Stimulated activated CD4-positive, alpha-beta T cell treated with anti-CD3 and anti-CD28 coated beads, Interleukin-12 subunit alpha, Interleukin-12 subunit beta, amount 100 ng/mL, for 24 hours (primary cell): ENCODE data around the gene GREB1.

ENCODE experiments used
- DNase-seq, 2 experiments: peaks; one replicate each; pipeline ENCODE4 v3.0.0-alpha.2; 2020; ENCODE audit warnings: low read depth in 2 of 2

GREB1 gene

DNA sequence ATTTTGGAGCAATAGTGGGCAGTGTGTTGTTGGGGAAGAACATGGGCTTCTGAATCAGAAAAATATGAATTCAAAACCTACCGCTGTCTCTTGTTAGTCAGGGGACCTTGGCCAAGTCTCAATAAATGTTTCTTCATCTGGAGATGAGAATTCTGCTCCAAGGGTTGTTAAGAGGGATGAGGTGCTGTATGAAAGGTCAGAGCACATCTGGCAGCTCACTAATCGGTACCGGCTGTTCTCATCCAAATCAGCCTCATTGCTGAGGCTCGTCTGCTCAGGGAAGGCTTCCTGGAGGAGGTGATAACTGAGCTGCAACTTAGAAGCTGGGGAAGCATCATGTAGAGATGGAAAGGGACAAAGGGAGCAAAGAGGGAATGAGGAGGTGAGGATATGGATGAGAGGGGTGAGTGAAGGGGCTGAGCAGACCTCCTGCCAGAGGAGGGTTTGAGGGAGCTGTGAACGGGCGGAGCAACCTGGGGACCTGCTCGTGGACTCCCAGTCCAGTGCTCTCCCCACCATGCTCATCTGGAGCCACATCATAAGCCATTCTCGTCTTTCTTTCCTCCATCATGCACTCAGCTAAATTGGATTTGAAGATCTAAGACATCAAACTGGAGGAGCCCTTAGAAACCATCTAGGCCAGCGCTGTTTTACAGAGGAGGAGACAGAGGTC, 47.4 kb downstream of the GREB1 start:
- DNase-seq, result no peak

DNA sequence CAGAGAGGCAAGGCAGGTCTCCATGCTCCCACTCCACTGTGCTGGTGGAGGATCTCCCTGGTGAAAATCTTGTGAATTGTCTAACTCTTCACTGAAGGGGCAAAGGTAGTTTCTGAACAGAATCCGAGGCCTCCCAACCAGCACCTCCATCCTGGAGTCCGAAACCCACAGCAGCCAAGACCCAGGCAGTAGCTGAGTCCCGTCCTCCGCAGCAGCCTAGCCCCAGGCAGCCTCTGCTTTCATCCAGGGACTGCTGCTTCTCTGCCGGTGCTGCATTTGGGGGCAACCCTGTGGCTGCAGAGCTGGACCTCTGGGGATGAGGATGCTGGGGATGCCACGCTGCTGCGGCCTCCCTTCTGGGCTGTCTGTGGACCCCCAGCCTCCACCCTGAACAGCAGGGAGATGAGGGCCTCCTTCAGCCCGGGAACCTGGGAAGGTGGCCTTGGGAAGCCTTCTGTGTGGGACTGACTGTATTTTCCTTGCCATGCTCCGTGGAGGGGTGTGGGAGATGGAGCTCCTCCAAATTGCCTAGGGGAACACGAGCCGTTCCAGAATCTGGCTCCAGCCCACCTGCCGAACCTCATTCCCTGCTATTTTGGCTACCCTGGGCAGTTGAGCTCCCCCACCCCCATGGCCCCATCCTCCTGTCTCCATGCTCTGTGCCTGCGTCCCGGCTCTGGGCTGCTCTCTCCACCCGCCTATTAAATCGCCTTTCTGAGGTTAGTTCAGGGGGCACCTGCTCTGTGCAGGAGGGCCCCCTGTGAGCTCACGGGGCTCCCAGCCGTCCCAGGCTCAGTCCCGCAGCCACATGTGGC, 48.2 kb downstream of the GREB1 start:
- no peak for DNase-seq

DNA sequence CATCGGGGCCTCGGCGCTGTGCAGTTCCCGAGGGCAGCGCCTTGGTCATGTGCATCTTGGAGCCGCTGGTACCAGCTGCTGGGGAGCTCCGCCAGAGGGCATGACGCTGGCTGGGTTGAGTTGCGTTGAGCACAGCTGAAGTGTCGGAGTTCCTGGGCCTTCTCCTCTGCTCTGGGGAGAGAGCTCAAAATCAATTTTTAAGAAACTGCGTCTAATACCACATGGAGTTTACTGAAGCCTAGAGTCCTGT, 48.7 kb downstream of the GREB1 start:
- DNase-seq, result no peak

DNA sequence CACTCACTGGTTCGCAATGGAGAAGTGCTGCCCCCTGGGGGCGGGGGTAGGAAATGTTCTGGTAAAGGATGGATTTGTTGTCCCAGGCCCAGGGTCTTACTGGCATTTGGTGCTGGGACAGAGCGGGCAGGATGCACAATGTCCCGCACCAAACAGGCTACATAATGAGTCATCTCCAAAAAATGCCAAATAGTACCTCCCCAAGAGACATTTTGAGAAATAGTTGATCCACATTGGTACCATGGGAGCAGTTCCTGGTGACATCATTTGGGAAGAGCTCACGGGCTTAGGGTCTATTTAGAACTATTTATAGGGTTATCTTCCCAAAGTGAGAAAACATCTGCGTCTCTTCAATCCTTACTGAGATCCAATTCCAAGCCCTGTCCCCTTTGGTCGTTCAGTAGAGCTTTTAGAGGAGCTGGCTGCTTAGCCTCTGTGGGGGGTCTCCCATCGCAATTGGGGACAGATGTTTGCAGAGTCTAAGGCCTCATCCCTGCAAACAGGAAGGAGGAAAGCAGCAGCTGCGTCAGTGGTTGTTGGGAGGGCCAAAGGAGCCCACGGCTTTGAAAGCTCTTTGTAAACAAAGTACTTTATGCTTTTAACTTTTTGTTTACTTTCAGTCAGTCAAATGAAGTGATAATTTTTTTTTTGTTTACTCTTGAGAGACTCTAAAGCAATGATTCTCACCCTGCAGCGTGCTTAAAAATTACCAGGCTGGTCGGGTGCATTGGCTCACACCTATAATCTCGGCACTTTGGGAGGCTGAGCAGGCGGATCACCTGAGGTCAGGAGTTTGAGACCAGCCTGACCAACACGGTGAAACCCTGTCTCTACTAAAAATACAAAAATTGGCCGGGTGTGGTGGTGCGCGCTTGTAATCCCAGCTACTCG, 49.3 kb downstream of the GREB1 start:
- DNase-seq, result peak; percentile 19 to 66

DNA sequence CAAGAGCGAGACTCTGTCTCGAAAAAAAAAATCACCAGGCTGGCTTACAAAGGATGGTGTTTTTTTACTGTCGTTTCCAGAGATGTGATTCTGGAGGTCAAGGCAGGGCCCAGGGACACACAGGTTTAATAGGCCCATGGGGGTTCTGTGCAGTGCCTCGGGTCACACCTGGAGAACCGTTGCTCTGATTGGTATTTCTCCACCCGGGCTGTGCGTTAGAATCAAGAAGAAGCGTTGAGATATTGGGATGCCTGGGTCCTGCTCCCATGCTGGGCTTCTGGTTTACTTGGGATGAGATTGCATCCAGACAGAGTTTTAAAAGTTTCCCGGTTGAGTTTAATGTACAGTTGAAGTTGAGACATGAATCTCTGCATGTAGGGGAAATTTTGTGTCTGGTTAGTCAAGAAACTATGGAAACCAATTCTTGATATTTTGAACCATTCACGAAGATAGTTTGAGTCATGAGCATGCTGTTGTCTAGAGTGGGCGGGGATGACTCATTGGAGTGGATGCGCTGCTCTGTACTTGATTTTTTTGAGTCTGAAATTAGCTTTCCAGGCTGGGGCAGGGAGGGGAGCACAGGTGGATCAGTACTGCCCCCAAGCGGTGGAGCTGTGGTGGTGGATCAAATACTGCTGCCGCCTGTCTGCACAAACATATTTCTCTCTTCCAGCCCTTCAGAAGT, 50.1 kb downstream of the GREB1 start:
- peak; percentile 82 to 88 for DNase-seq

DNA sequence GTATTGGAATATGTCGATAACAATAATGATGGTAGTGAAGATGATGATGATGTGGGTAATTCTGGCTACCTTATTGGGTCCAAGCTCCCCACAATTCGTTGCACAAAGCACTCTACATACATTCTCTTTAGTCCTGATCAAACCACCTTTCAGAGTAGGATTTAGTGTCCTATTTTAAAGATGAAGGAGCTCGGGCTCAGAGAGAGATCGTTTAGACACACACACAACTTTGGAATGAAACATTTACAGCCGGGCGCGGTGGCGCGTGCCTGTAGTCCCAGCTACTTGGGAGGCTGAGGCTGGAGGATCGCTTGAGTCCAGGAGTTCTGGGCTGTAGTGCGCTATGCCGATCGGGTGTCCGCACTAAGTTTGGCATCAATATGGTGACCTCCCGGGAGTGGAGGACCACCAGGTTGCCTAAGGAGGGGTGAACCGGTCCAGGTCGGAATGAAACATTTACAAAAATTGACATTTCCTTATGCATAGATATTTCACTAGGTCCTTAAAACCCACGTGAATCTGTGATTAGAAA, 50.7 kb downstream of the GREB1 start:
- no peak for DNase-seq

DNA sequence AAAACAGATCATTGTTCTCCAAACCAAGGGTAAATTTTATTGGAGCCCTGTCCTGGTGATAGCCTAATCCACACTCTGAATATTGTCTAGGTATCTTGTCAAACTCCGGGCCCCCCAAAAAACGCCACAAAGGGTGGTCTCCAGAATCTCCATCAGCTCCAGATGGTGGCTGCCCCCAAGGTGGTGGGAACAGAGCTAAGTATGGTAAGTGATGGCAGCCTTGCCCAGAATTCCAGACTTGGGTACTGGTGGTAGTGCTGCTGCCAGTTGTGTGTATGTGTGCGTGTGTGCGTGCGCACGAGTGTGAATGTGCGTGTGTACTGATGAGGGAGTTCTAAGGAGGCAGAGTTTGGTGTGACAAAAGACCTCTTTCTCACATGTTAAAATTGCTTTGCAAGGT, 51.2 kb downstream of the GREB1 start:
- DNase-seq, result no peak

DNA sequence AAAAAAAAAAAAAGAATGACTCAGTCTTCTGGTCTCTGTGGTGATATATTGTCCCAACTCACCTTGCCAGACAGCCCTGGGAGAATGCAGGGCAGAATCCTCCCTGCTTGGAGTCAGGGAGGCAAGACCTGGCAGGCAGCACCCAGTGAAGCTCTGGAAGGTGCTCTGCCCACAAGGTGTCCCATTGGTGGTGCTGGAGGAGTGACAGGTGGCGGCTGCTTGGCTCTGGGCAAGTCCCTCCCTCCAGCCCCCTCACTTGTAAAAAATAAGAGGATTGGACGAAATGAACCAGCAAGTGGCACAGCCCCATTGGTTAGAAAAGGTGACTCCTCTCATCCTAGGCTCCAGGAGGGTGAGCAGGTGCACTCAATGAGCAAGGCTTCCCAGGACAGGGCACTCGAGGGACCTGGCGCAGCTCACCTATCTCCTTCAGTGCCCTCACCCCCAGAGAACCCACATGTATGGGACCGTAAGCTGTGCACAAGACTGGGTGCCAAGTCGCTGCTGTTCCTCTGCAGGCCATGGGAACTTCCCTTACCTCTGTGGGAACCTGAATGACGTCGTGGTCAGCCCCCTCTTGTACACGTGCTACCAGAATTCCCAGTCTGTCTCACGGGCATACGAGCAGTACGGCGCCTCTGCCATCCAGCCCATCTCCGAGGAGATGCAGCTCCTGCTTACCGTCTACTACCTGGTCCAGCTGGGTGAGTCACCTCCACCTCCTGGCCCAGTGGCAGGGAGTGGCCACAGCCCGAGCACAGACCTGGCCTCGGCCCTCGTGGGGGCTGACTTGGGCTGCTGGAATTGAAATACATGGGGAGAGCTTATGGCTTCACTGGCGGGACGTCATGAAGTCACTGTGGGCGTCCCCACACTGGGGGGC, 54.6 kb downstream of the GREB1 start:
- no peak for DNase-seq

DNA sequence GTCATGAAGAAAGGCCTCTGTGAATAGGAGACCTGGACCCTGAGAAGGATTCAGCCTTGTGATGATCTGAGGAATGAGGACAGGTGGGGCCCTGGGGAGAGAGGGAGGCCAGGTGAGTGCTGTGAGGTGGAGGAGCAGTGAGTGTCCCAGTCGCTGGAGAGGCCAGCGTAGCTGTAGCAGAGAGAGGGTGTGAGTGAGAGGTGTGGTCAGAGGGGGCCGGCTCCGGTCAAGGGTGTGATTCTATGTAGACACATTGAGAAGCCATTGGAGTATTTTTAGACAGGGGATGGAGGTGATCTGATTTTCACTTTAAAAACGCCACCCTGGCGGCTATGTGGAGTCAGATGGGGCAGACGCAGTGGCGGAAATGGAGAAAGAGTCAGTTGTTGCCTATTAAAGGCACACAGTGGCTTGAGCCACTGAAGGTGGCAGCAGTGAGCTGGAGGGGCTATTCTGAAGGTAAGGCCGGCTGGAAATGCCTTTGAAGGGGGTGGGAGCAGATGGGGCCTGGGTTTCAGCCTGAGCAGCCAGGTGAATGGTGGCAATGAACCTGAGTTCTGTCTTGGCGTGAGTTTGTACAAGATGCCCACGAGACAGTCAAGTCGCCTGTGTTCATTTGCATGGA, 55.6 kb downstream of the GREB1 start:
- DNase-seq, result no peak

DNA sequence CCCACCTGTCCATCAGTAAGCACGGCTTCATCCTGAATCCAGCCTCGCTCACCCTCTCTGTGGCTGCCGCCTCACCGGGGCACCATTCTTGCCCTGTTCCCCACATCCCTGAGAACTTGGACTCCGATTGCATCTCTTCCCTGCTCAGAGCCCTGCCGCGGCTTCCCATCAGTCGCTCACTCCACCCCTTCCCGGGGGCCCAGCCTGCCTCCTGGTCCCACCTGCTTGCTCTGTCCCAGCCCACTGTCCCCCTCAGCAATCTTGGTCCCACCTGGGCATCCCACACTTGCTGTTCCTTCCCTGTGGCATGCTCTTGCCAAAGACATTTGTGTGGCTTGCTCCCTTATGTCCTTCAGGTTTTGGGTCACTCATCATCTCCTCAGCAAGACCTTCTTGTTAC, 56.3 kb downstream of the GREB1 start:
- DNase-seq, result no peak

DNA sequence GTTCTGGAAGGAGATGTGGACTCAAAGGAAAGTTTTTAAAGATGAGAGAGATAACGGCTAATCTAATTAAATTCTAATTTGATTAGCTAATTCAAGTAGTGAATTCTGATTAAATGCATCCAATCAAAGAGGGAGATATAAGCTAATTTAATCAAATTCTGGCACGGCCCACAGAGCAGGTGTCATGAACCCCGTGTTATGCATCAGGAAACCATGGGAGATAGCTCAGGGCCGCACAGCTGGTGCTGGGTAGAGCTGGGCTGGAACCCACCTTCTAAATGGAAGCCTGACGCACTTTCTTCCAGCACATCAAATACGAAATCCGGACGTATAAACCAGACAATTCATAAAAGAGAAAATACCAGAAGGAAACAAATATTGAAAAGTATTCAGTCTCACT, 57.2 kb downstream of the GREB1 start:
- DNase-seq, result no peak

DNA sequence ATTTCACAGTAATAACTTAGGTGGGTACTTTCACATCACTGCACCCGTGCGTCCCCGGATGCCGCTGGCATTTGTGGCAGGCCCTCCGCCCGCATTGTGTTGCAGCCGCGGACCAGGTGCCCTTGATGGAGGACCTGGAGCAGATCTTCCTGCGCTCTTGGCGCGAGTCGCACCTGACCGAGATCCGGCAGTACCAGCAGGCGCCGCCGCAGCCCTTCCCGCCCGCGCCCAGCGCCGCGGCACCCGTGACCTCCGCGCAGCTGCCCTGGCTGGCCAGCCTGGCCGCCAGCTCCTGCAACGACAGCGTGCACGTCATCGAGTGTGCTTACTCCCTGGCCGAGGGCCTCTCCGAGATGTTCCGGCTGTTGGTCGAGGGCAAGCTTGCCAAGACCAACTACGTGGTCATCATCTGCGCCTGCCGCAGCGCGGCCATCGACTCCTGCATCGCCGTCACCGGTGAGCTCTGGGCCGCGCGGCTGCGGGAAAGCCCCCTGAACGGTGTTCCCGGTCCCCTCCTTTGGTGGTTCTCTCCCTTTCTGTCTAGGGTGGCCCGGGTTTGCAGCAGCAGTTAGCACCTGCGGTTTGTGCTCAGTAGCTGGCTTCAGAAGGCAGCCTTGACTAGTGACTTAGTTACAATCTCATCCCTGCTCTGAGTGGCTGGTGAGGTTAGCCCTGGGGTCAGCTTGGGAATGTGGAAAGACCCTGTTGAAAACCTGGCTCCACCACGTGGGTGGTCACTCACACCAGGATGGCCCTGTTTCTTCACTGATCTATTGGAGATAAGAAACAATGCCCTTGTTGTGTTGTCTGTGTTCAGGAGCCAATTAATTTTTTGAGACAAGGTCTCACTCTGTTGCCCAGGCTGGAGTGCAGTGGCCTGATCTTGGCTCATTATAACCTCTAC, 59.1 kb downstream of the GREB1 start:
- DNase-seq, result no peak

DNA sequence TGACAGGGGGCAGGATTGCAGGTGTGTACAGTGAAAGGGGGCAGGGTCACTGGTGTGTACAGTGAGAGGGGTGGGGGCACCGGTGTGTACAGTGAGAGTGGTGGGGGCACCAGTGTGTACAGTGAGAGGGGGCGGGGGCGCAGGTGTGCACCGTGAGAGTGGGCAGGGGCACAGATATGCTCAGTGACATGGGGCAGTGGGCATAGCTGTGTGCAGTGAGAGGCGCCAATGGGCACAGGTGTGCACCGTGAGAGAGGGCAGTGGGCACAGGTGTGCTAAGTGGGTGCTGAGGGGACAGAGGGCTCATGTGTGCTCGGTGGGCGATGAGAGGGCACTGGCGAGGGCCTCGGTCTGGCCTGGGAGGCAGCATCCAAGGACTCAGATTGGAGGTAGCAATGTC, 63.0 kb downstream of the GREB1 start:
- DNase-seq, result no peak

DNA sequence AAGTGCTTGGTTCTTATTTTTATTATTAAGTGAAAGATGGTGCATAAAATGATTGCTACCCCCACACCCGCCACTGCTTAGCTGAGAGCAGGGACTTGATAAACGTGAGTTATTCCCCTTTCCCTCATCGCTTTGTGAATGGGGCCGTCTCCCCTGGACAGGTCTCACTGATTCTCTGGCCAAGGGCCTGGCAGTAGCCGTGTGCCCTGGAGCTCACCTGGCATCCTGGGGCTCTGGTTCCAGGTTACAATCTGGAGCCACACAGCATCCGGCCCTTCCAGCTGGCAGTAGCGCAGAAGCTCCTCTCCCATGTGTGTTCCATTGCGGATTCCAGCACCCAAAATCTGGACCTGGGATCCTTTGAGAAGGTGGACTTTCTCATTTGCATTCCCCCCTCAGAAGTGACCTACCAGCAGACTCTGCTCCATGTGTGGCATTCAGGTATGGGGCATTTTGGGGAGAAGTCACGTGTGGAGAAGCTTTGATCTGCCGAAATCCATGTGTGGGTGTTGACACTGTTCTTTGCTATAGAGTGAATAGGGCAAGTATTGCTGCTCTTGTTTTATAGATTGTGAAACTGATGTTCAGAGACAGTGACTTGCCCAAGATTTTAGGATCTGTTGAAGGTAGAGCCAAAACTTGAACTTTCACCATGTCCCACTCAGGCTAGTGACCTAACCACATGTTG, 63.8 kb downstream of the GREB1 start:
- DNase-seq, result no peak

DNA sequence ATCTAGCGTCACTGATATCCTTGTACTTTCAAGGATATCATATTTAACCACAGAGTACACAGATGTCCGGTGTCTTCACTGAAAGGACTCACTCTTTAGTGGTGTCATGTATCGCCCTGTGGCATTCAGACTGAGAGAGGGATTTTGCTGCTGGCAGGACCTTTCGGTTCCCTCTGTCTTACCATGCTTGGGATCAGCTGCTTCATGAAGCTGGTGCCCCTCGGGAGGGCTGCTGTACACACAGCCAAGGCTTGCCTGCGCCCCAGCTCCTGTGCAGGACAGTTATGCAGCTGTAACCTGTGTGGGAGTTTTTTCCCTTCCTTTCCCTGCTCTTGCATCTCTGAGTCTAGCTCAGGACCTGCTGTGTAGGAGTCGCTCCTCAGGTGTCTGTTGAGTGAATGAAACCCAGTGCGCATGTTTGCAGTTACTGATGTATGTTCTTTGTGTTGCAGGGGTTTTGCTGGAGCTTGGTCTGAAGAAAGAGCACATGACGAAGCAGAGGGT, 64.4 kb downstream of the GREB1 start:
- DNase-seq, result no peak

DNA sequence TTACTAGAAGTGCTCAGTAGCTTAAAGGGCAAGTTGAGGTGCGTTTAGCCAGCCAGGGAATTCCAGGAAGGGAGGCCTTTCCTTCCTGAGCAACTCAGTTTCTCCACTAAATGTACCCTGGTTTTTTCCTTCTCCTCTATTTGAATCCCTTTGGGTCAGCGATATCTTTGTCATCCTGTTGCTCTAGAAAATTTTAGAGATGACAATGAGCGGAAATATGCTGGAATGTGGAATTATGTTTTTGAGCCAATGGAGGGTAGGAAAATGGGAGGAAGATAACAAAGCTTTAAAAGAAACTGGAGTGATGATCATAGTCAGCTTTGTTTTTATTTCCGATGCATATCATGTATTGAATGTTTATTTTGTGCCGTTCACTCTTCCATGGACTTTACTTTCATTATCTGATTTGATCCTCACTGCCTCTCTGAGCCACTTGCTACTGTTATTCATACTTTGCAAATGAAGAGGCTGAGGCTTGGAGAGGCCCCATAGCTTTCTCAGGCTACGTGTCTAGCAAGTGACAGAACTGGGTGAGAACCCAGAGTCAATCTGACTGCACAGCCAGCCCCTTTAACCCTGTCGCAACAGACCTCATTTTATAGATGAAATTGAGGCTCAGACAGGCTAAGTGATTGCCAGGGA, 68.8 kb downstream of the GREB1 start:
- DNase-seq, result no peak

DNA sequence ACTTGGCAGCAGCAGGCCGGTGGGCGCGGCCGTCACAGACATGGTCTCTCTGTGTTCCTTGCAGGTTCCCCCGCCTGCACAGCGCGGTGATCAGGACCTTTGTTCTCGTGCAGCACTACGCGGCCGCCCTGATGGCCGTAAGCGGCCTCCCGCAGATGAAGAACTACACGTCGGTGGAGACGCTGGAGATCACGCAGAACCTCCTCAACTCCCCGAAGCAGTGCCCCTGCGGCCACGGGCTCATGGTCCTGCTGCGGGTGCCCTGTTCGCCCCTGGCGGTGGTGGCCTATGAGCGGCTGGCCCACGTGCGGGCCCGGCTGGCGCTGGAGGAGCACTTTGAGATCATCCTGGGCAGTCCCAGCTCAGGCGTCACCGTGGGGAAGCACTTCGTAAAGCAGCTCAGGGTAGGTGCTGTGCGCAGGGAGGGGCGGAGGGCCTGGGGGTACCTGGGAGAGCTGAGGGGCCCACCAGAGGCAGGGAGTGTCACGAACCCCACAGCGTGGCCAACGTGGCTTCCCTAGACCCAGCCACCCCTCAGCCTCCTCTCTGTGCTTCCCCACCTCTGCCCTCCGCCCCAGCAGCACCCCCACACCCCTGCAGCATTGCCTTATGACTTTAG, 76.9 kb downstream of the GREB1 start:
- no peak for DNase-seq

DNA sequence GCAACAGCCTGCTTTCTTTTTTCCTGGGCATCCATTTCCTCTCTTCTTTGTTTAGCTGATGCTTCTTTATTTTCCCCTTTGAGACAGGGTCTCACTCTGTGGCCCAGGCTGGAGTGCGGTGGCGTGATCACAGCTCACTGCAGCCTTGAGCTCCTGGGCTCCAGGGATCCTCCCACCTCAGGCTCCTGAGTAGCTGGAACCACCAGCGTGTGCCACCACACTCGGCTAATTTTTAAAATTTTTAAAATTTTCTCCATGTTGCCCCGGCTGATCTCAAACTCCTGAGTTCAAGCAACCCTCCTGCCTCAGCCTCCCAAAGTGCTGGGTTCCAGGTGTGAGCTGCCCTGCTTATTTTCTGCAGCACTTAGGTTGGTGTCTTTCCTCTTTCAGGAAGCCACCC, 77.4 kb downstream of the GREB1 start:
- no peak for DNase-seq
